ENCODE results near the gene INPP5A.
"Not testable (repeated sequence)": the region's sequence is repeated elsewhere in the genome, so short reads cannot be mapped to it uniquely, and the experiment has no call there.

The INPP5A gene

GRCh38 chr10:132732518-132732917 lies 194.9 kb downstream of the INPP5A start:
- no peak for DNase-seq

DNA sequence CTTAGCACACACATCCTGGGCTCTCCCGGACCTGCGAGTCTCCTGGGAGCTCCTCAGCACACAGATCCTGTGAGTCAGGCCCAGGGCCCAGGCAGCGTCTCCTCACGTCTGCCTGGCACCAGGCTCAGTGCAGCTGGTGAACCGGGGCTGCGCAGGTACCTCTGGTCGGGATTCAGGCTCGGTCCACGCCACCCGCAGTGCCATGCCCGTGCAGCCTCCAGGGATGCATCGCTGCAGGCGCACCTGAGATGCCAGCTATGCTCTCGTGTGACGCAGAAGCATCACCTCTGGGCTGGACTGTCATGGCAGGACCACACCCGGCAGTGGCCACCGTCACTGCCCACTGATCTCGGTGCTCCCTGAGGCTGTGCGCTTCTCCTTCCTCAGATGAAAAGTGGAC lies 196.3 kb downstream of the INPP5A start:
- no peak for DNase-seq

DNA sequence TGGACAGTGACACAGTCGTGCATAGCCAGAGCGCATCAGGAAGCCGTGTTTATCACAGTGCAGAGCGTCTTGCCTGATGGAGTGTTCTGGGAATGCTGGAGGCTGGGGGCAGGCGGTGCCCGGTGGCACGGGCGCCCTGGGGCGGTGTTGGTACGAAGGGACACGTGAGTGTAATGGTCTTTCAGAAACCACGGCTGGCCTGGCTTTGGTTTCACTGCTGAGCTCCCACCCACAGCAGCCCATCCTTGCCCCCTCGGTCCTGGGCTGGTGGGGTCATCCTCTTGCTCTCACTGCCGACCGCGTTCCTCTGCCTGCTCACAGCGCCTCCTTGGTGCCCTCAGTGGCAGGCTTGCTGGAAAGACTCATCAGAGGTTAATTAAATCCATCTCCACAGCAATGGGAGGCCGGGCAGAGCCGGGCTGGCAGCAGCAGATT lies 197.8 kb downstream of the INPP5A start:
- no peak for DNase-seq

- DNase-seq = no peak
These were observed 198.4 kb downstream of the INPP5A start for GRCh38 chr10:132735923-132736391.

- DNase-seq = no peak
These were observed 199.9 kb downstream of the INPP5A start for GRCh38 chr10:132737390-132738048.

DNA sequence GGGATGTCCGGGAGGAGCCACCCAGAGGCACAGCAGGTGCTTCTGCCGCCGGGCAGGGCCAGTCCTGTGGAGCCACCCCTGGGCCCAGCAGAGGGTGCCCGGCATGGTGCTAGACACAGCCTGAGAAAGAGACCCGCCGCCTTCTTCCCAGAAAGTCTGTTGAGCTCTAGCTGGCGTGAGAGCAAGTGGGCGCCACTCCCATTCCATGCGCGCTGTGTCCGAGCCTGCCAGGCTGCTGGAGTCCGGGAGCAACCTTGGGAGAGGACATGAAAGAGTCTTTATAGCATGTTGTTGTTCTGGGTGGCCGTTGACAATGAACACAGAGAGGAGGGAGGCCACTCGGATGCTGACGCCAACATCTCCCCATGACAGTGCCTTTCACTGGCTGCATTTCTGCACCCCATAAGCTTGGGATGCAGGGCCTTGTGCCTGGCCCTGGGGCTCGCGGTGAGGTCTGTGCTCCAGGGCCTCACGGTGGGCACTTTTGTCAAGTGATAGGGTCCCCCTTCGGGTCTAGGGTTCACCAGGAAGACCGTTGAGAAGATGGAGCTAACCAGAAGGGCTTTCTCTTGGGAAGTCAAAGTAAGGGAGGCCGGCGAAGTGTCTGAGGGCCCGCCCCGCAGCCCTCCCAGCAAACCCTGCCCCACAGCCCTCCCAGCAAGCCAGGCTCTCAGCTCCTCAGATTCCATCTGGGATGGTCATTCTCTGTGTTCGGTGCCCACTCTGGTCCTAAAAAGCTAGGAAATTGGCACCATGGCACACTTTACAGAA lies 201.1 kb downstream of the INPP5A start:
- no peak for DNase-seq

GRCh38 chr10:132739225-132739613 lies 201.6 kb downstream of the INPP5A start:
- no peak for DNase-seq

GRCh38 chr10:132740588-132740987 lies 203.0 kb downstream of the INPP5A start:
- DNase-seq = no peak

GRCh38 chr10:132742167-132742836 lies 204.7 kb downstream of the INPP5A start:
- no peak for DNase-seq

- no peak for DNase-seq
These were observed 205.2 kb downstream of the INPP5A start for GRCh38 chr10:132742837-132743194.

DNA sequence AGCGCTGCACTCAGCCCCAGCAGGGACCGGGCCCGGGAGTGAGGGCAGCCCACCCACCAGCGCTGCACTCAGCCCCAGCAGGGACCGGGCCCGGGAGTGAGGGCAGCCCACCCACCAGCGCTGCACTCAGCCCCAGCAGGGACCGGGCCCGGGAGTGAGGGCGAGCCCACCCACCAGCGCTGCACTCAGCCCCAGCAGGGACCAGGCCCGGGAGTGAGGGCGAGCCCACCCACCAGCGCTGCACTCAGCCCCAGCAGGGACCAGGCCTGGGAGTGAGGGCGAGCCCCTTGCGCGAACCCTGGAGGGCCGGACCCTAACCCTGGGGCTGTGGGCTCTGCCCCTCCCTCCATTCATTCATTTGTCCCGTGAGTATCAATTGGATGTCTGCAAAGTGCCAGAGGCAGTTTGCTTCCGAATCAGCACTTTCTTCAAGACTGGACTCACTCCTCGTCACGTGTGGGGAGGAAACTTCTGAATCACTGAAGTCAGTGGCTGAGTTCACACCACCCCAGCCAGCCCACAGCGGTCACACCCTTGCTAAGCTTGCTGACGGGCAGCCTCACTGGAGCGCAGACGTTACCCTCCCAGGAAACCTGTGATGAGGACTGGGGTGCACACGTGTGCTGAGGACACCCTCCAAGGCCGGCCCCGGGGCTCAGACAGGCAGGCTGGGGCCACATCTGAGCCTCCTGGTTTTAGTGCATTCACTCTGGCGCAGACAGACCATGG lies 205.8 kb downstream of the INPP5A start:
- DNase-seq = not testable (repeated sequence)

DNA sequence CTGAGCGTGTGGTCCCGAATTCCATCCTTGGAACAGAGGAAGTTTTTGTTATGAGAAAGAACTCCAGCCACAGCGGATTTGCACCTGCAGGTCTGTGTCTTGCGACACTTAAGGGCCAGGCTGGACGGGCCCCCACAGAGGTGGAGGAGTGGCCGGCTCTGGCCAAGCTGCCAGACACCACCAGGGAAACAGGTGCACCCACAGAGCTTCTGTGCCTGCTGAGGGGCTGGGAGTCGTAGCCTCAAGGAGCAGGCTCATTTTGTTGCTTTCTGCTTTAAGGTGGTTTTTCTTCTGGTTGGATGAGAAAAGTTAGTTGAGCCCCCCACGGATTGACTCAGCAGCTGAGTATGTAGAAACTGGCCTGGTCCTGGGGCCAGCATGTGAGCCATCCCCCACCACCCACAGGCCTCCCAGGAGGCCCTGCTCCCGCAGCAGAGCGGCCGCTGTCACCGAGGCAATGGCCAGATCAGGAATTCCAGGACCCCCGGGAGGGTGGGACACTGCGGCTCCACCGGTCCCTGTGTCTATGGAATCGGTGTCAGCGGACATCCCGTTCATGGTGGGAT lies 206.4 kb downstream of the INPP5A start:
- DNase-seq = no peak

- DNase-seq = no peak
These were observed 207.3 kb downstream of the INPP5A start for GRCh38 chr10:132744839-132745238.

- DNase-seq = no peak
These were observed 207.9 kb downstream of the INPP5A start for GRCh38 chr10:132745511-132745910.

DNA sequence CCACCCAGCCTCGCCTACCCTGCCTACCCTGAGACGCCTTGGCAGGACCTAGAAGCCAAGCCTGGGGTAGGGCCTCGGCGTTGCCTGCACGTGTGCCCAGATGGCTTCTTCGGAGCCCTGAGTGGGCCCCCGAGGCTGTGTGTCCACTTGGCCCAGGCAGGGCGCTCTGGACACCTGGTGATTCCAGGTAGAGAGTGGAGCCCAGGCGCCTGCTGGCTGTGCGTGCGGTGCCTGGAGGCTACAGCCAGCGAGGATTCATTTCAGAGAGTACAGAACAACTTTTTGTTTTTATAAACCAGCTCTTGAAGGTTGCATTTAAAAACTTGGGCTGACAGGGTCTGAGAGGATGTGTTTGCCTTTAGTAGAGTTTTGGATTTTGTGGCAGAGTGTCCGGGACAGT lies 208.4 kb downstream of the INPP5A start:
- no peak for DNase-seq

- DNase-seq = no peak
These were observed 208.8 kb downstream of the INPP5A start for GRCh38 chr10:132746386-132746785.

GRCh38 chr10:132746801-132747625 lies 209.4 kb downstream of the INPP5A start:
- no peak for DNase-seq

- DNase-seq = no peak
These were observed 210.5 kb downstream of the INPP5A start for GRCh38 chr10:132748135-132748534.

DNA sequence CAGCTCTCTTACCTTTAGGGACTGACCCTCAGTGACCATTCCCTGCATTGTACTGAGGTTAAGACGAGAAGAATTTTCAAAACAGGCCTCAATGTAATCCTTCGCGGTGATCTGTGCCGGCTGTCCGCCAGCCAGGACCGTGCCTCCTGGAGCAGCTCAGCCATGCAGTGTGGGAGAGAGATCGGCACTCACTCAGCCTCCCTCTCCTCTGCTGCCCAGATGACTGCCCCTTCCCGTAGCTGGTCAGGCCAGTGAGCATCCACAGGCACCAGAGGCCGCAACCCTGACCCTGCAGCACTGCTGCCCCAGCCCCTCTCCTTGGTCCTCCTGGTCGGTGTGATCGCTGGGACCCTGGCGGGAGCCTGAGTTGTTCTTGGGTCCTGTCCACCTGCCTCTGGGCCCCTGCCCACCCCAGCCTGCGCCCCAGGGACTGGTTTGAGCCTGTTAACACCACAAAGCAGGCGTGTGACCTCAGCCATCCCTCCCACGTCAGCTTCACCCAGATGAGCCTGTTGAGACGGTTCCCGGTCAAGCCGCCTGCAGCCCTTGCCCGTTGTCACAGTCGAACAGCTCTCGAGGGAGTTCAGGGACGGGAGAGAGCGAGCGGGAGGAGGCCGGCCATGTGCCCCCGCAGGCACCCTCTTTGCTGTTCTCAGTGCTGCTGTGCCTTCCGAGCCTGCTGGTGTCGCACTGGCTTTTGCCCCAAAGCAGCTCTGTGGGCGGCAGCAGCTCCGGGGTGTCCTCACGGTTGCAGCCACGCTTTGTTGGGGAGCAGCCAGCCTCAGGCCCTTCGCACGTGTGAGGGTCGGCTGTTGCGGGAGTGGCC lies 211.2 kb downstream of the INPP5A start:
- no peak for DNase-seq

GRCh38 chr10:132749371-132749795 lies 211.8 kb downstream of the INPP5A start:
- no peak for DNase-seq

DNA sequence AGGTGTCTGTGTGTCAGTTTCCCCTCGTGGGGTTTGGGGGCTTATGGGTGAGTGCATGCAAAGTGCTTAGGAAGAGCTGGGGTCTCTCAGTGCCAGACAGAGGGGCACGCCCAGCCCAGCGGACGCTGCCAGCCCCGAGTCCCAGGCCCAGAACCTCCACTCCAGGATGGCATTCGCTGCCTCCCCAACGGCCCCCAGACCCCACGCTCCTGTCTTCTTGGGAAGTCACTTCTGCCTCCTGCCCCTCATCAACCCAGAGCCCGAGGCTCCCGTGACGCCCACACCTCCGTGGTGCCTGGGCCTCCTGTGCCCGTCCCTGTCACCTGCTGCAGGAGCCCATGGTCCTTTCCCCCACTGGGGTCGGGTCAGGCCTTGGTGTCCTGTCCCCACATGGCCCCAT lies 213.3 kb downstream of the INPP5A start:
- no peak for DNase-seq
